A172 (cell line): Measurements from ENCODE around the gene ZNF689. TPM values are rescaled to one million over a fixed set of nuclear protein-coding genes. Genes with fewer than 3 reads are reported as not detected.

Source experiments
- DNase-seq: peaks from one replicate; pipeline ENCODE4 v3.0.0-alpha.2; 2015; ENCODE audit warnings: low spot score
- total RNA-seq: library from RNA; depleted of rRNA; stranded (reverse); fragments of >200 nt; shearing (Covaris generic); gene quantifications from 2 replicates; pipeline ENCODE4 v1.2.3, GENCODE V29; 2014; rRNA removed

The ZNF689 gene
- total RNA-seq, 1 experiment from 2014 or later = 11.7 TPM

DNA sequence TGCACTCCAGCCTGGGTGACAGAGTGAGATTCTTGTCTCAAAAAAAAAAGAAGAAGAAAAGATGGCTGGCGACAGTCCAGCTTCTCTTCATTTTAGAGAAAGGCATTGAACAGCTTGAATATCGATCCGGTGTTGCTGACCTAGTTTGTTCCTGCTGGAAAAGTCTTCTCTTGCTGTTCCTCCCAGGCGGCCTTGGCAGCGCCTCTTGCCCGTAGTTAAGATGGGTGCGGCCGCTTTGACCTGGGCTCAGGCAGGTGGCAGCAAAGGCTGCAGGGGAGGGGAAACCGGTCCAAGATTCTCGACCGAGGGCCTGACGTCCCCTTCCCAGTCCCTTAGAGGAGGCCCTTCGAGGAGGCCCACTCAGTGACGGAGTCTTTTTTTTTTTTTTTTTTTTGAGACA lies 48.2 kb downstream of the ZNF689 start:
- DNase-seq = no peak

DNA sequence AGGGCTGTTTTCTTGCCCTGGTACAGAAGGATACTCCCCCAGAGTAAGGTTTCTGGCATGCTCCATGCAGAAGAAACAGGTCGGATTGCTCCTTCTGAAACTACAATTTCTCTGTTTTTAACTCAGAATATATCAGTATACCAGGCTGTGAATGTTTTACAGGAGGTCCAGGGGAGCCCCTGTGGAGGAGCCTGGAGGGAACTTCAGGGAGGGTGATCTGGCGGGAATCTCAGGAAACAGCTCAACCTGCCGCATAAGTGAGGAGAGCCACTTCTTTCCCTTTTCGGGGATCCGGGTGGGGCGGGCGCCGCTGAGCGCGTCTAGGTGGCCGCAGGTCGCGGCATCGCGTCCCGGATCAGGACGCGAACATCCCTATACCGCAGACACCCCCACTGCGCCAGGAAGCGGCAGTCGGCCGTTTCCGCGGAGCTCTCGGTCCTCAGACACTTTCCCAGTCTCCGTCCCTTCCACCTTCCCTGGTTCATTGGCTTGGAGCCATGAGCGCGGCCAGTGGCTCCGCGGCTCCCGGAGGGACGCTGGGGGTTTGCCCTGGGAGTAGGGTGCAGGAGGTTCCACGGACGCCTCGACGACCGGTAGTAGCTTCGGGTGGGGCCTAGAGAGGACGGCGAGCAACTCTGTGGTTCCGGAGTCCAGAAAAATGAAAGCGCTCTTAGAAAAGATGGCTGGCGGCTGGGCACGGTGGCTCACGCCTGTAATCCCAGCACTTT lies 48.9 kb downstream of the ZNF689 start:
- no peak for DNase-seq

DNA sequence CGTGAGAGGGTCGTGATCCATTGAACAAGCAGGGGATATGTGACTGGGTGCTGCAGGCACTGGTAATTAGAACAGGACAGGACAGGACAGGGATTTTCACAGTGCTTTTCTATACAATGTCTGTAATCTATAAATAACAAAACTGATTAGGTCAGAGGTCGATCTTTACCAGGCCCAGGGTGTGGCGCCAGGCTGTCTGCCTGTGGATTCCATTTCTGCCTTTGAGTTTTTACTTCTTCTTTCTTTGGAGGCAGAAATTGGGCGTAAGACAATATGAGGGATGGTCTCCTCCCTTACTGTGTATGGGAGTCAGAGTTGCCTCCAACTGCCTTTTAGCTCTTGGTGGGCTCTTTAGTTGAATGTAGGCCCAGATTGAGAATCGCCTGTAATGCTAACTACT lies 50.5 kb downstream of the ZNF689 start:
- DNase-seq = no peak

DNA sequence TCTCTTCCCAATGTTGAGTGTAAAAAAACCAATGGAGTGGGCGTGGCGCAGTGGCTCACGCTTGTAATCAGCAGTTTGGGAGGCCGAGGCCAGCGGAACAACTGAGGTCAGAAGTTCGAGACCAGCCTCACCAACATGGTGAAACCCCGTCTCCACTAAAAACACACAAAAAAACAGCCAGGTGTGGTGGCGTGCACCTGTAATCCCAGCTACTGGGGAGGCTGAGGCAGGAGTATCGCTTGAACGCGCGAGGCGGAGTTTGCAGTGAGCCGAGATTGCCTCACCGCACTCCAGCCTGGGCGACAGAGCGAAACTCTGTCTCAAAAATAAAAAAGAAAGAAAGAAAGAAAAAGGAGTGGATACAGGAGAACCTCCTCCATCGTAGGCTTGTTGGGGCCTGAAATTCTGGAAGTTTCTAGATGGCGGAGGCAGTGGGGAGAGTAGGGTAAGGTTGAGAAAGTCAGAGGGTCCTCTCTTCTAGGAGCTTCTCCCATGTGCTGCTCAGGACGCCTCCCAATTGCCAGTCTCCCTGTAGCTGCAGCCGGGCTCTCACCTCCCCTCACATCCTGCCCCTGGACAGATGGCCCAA lies 51.3 kb downstream of the ZNF689 start:
- no peak for DNase-seq

DNA sequence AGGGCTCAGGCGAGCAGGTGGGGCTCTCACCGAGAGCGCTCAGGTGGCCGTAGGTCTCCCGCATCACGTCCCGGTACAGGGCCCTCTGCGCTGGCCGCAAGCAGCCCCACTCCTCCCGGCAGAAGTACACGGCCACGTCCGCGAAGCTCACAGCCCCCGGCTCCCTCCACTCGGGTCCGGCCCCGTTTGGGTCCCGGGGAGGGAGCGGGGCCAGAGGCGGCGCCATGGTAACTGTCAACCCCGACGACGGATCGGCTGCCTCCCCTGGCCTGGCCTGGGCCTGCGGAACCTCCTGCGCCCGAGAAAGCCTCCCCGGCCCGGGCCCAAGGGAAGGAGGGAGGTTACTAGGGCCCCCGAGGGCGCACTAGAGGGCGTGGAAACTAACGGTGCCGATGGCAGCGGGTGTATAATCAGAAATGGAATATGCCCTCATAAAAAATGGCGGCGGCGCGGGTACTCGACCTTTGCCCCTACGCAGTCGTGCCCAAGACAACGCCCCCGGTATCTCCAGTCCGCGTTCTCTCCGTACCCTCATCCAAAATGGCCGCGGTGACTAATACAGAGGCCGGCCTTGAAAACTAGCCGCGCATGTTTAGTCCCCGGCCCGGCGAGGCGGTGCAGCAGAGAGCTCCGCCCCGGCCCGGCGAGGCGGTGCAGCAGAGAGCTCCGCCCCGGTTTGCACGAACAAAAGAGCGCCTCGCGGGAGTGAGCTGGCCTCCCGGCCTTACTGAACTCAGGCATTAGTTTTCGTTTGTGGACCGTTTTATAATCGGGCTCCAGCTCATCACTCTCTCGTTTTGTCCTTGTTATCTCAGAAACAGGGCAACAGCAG lies 52.0 kb downstream of the ZNF689 start, which contains the start of gene ZNF764:
Gene ZNF764 (minus strand): TSS at position 418 of the 832 bp plus-strand sequence. CDS start 192 bp downstream, at position 226.
- peak; percentile 97 for DNase-seq

DNA sequence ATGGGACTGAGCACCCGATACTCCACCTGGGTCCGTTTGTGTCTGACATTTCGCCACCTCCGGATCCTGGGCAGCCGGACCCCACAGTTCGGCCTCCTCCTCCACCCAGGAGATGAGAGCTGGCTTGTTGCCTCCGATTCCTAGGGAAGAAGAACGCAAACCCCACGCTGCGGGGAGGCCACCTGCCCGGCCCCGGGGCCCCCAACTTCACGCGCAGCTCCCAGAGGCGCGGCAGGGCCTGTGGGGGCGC lies 52.6 kb downstream of the ZNF689 start:
- DNase-seq = no peak

DNA sequence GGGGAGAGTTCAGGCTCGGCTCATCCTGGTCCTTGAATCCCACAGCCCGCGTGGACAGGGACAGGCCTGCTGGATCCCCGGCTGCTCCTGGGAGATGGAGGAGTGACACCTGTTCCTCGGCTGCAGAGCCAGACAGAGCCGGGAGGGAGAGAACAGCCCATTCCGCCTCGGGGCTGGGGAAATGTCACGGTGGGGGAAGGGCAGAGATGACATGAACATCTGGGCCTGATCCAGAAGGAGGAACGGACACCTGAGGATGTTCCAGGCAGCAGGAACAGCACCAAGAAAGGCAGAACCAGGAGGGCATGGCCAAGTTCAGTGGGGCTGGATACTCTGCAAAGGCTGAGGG lies 54.1 kb downstream of the ZNF689 start:
- no peak for DNase-seq

DNA sequence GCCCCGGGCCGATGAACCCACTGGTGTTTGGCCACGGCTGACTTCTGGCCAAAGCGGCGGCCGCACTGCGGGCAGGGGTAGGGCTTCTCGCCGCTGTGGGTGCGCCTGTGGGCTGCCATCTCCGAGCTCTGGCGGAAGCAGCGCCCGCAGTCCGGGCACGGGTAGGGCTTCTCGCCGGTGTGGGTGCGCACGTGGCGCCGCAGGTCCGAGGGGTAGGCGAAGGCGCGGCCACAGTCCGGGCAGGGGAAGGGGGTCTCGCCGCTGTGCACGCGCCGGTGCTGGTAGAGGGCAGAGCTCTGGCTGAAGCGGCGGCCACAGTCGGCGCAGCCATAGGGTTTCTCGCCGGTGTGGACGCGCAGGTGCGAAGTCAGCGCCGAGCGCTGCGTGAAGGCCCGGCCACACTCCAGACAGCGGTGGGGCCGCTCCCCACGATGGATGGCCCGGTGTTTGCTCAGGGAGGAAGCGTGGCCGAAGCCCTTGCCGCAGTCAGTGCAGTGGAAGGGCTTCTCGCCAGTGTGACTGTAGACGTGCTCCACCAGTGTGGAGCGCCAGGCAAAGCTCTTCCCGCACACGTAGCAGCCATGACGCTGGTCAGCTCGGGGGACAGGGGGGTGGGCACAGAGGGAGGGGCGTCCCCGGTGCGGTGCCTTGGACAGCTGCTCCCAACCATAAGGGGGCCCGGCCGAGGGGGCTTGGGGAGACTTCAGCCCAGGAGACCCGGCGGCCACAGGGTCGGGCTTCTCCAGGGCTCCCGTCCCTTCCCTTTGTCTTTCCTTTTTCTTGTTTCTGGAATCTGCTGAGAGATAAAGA lies 54.7 kb downstream of the ZNF689 start:
- no peak for DNase-seq

DNA sequence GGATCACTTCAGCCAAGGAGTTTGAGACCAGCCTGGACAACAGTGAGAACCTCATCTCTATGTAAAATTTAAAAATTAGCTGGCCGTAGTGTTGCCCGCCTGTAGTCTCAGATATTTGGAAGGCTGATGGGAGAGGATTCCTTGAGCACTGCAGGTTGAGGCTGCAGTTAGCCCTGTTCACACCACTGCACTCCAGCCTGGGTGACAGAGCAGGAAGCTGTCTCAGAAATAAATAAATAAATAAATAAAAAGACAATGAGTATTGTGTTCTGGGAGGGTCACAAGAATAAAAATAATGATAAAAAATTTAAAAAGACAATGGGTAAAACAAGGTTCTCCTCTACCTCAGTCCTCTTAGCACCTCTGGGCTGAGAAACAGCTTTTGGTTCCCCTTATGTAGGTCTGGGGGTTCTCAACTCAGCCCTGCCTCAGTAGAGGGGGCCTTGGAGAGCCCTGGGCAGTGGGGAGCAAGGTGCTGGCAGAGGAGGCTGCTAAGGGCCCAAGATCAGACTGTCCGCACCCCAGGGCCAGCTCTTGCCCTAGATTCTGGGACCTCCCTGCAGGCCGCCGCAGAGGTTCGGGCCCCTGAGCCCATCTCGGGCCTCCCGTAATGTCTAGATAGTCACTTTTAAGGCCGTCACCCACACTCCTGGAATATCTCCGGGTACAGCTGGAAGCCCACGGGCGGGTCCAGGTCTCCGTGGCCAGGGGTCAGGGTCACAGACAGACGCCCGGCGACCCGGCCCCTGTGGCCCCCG lies 55.5 kb downstream of the ZNF689 start:
- no peak for DNase-seq

DNA sequence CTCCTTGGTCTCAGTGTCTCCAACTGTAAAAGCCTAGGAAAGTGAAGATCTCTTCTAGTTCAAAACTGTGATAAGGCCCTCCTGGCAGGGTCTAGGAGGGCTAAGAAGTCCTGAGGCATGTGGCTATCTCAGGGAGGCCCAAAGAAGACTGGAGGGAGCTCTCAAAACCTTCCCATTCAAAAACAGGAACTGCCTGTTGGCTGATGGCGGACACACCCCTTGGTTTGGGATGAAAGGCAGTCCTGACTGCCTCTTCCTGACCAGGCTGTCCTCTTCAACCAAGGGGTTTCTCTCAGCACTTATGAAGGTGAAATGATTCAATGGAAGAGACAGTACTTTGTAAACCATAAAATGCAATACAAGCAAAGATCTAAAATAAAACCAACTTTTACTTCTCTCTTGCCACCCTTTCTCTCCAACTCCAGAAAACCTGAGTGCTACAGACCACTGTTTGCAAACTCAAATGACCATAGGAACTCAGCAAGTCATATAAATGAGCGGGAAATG lies 56.7 kb downstream of the ZNF689 start:
- no peak for DNase-seq

DNA sequence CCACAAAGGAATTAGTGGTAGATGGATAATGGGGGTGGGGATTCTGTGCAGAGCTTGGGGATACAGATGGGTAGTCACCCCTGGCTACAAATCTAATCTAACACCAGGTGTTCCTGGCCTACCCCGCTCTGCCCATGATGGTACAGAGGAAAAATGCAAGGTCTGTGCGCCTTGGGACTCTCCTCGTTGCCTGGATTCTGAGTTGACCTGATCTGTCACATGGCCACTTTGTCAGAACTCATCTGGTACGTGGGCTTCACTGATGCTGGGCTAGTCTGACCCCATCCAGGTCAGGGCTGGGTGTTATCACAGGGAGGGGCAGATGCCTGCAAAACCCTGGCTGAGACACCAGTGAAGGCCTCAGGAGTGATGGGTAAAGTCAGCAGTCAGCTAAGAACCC lies 57.2 kb downstream of the ZNF689 start:
- no peak for DNase-seq

Other genes with a start within 250 kb of the ZNF689 start
- 47.0 and 55.6 TPM in 2 replicates for gene TBC1D10B, start 239.9 kb downstream of the ZNF689 start, total RNA-seq
- gene MYL11, start 235.6 kb downstream of the ZNF689 start, total RNA-seq = not detected in 2 replicates
- not detected in 2 replicates for gene SEPTIN1, start 227.8 kb downstream of the ZNF689 start, total RNA-seq
- gene ZNF48, start 215.0 kb downstream of the ZNF689 start, total RNA-seq = 19.1 and 20.7 TPM in 2 replicates
- gene ZNF771, start 202.8 kb downstream of the ZNF689 start, total RNA-seq = 19.2 and 27.4 TPM in 2 replicates
- gene DCTPP1, start 180.4 kb downstream of the ZNF689 start, total RNA-seq = 74.5 and 86.1 TPM in 2 replicates
- gene SEPHS2, start 164.5 kb downstream of the ZNF689 start, total RNA-seq = 4.9 and 7.2 TPM in 2 replicates
- 0.17 and 0.26 TPM in 2 replicates for gene ITGAL, start 137.6 kb downstream of the ZNF689 start, total RNA-seq
- 43.7 and 61.6 TPM in 2 replicates for gene ZNF768, start 83.8 kb downstream of the ZNF689 start, total RNA-seq
- 2.0 and 2.5 TPM in 2 replicates for gene ZNF747, start 75.5 kb downstream of the ZNF689 start, total RNA-seq
- gene ZNF764, start 52.0 kb downstream of the ZNF689 start, total RNA-seq = 7.3 and 8.1 TPM in 2 replicates
- 6.9 and 11.9 TPM in 2 replicates for gene ZNF688, start 38.7 kb downstream of the ZNF689 start, total RNA-seq
- gene ZNF785, start 24.7 kb downstream of the ZNF689 start, total RNA-seq = not detected in 2 replicates
- gene PRR14, start 40.6 kb upstream of the ZNF689 start, total RNA-seq = 9.1 and 13.7 TPM in 2 replicates
- 16.0 and 24.9 TPM in 2 replicates for gene FBRS, start 48.0 kb upstream of the ZNF689 start, total RNA-seq
- 9.3 and 11.4 TPM in 2 replicates for gene SRCAP, start 88.8 kb upstream of the ZNF689 start, total RNA-seq
- gene PHKG2, start 138.0 kb upstream of the ZNF689 start, total RNA-seq = 57.7 and 61.5 TPM in 2 replicates
- gene CFAP119, start 151.7 kb upstream of the ZNF689 start, total RNA-seq = 6.5 and 10.5 TPM in 2 replicates
- 105 and 107 TPM in 2 replicates for gene RNF40, start 151.9 kb upstream of the ZNF689 start, total RNA-seq
- 20.5 and 20.8 TPM in 2 replicates for gene ZNF629, start 176.8 kb upstream of the ZNF689 start, total RNA-seq